ENCODE measurements around the gene TGM1. TPM values are rescaled to one million over a fixed set of nuclear protein-coding genes. Genes with fewer than 3 reads are reported as not detected.

The TGM1 gene
- total RNA-seq, 1 donor from 2014 or later: 10.1 TPM

- H3K27ac Mint-ChIP-seq: no peak overlapping the region
- H3K4me1 Mint-ChIP-seq (ENCODE audit: unreplicated experiment): peaks cover 15% of the 10 kb centered on the region
- H3K27me3 Mint-ChIP-seq: no peaks in the 10 kb centered on the region
- no peak overlapping the region for H3K4me3 Mint-ChIP-seq
- no peak for TF ChIP-seq CTCF (conservative IDR thresholded peaks at IDR 0.05)
- H3K36me3 Mint-ChIP-seq: peaks cover 4% of the 10 kb centered on the region
- H3K9me3 Mint-ChIP-seq: no peaks in the 10 kb centered on the region
- DNase-seq (ENCODE audit: extremely low spot score, unreplicated experiment): no peak
Observed at GRCh38 chr14:24268225-24268624, 5.2 kb upstream of the TGM1 start.

- Mint-ChIP-seq H3K4me1 (ENCODE audit: unreplicated experiment) (peaks cover 15% of the 10 kb centered on the region), H3K4me3 (no peak overlapping the region), H3K36me3 (peaks cover 4% of the 10 kb centered on the region), H3K27me3 (no peaks in the 10 kb centered on the region), H3K9me3 (no peaks in the 10 kb centered on the region), H3K27ac (no peak overlapping the region)
- no peak for TF ChIP-seq CTCF (conservative IDR thresholded peaks at IDR 0.05)
- DNase-seq (ENCODE audit: extremely low spot score, unreplicated experiment): no peak
Observed at GRCh38 chr14:24267516-24267915, 4.5 kb upstream of the TGM1 start.

- H3K36me3 Mint-ChIP-seq: peaks cover 4% of the 10 kb centered on the region
- no peak for TF ChIP-seq CTCF (conservative IDR thresholded peaks at IDR 0.05)
- H3K4me1 Mint-ChIP-seq (ENCODE audit: unreplicated experiment): peaks cover 5% of the 10 kb centered on the region
- no peak overlapping the region for H3K4me3 Mint-ChIP-seq
- H3K27me3 Mint-ChIP-seq: no peaks in the 10 kb centered on the region
- H3K9me3 Mint-ChIP-seq: no peaks in the 10 kb centered on the region
- no peak for DNase-seq (ENCODE audit: extremely low spot score, unreplicated experiment)
- no peak overlapping the region for H3K27ac Mint-ChIP-seq
Observed at GRCh38 chr14:24266344-24267244, 3.6 kb upstream of the TGM1 start.

- TF ChIP-seq CTCF (conservative IDR thresholded peaks at IDR 0.05): no peak
- Mint-ChIP-seq H3K27ac (peak overlapping the region; percentile 86), H3K4me3 (no peak overlapping the region)
Observed at GRCh38 chr14:24264298-24264697, 1.3 kb upstream of the TGM1 start.

GRCh38 chr14:24263848-24264247 is 871 bp upstream of the TGM1 start:
- TF ChIP-seq CTCF (conservative IDR thresholded peaks at IDR 0.05): no peak
- Mint-ChIP-seq H3K36me3 (peaks cover 4% of the 10 kb centered on the region), H3K27ac (peak overlapping the region; percentile 86), H3K4me3 (no peak overlapping the region), H3K9me3 (no peaks in the 10 kb centered on the region), H3K4me1 (ENCODE audit: unreplicated experiment) (peaks cover 3% of the 10 kb centered on the region), H3K27me3 (no peaks in the 10 kb centered on the region)
- DNase-seq (ENCODE audit: extremely low spot score, unreplicated experiment): no peak

More at GRCh38 chr14:24264298-24264697, 1.3 kb upstream of the TGM1 start:
- Mint-ChIP-seq H3K36me3 (peaks cover 4% of the 10 kb centered on the region), H3K27me3 (no peaks in the 10 kb centered on the region), H3K9me3 (no peaks in the 10 kb centered on the region), H3K4me1 (ENCODE audit: unreplicated experiment) (peaks cover 3% of the 10 kb centered on the region)
- no peak for DNase-seq (ENCODE audit: extremely low spot score, unreplicated experiment)

Data from type B pancreatic cell (in vitro differentiated cells).